Fibroblast of the aortic adventitia (primary cell): Measurements from ENCODE around the gene SCNN1A. TPM values are rescaled to one million over a fixed set of nuclear protein-coding genes. Genes with fewer than 3 reads are reported as not detected.
A peak's percentile ranks its signal among the peaks of the same experiment; 100 is the strongest.

Experiments used
- DNase-seq: peaks from one replicate; pipeline ENCODE4 v3.0.0-alpha.2; 2010; ENCODE audit warnings: low read depth
- H3K4me3 ChIP-seq: 2 replicates; pipeline ENCODE4 v1.5.1; 2011; ENCODE audit warnings: low read depth, mild to moderate bottlenecking, control low read depth, low read length, moderate library complexity
- total RNA-seq: library from RNA; depleted of rRNA; stranded (reverse); fragments of >200 nt; gene quantifications from 2 replicates; pipeline ENCODE4 v1.2.3, GENCODE V29; 2012; ENCODE audit warnings: low replicate concordance
- TF ChIP-seq, protein P1 (sequence below): IDR thresholded peaks from 2 replicates; pipeline ENCODE4 v1.5.1; 2011; ENCODE audit warnings: mild to moderate bottlenecking, low read length, control low read depth, inconsistent platforms; ENCODE audit not compliant: insufficient read depth

Gene SCNN1A
- total RNA-seq, 1 donor, result under 0.01 TPM

- TF ChIP-seq, protein P1, sequence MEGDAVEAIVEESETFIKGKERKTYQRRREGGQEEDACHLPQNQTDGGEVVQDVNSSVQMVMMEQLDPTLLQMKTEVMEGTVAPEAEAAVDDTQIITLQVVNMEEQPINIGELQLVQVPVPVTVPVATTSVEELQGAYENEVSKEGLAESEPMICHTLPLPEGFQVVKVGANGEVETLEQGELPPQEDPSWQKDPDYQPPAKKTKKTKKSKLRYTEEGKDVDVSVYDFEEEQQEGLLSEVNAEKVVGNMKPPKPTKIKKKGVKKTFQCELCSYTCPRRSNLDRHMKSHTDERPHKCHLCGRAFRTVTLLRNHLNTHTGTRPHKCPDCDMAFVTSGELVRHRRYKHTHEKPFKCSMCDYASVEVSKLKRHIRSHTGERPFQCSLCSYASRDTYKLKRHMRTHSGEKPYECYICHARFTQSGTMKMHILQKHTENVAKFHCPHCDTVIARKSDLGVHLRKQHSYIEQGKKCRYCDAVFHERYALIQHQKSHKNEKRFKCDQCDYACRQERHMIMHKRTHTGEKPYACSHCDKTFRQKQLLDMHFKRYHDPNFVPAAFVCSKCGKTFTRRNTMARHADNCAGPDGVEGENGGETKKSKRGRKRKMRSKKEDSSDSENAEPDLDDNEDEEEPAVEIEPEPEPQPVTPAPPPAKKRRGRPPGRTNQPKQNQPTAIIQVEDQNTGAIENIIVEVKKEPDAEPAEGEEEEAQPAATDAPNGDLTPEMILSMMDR, result peak; percentile 62
- peak; percentile 83 for DNase-seq
- H3K4me3 ChIP-seq, result peak overlapping the region; percentile 63
Measured at GRCh38 chr12:6335451-6336078, 39.8 kb downstream of the SCNN1A start.

- peak overlapping the region; percentile 63 for H3K4me3 ChIP-seq
- TF ChIP-seq, protein P1, result no peak
- DNase-seq, result peak; percentile 23
Measured at GRCh38 chr12:6334940-6335450, 40.4 kb downstream of the SCNN1A start.

DNA sequence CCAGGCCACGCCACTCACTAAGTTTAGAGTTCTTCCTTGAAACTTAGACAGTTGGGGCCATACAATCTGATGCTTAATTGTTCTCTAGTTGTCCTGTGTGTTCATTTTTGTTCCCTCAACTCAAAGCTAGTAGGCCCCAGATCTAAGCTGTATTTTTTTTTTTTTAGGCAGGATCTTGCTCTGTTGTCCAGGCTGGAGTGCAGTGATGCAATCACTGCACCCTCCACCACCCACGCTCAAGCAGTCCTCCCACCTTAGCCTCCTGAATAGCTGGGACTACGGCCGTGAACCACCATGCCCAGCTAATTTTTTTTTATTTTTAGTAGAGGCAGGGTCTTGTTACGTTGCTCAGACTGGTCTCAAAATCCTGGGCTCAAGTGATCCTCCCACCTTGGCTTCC, 41.0 kb downstream of the SCNN1A start:
- H3K4me3 ChIP-seq, result no peak overlapping the region
- TF ChIP-seq, protein P1, result no peak
- DNase-seq, result no peak

DNA sequence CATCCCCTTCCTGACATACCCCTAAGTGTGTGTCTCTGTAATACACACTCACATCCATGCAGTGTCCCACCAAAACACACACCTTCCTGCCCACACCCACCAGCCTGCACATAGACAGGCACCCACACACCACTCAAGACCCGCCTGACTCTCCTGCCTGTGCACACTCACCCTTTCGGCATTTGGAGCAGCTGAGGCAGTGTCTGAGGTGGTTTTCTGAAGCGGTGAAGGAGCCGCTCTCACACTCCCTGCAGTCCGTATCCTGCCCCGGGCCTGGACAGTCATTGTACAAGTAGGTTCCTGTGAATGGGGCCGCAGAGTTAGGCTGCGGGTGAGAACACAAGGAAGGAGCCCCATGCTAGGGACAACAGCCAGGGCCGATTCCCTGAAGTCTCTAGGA, 41.8 kb downstream of the SCNN1A start:
- H3K4me3 ChIP-seq, result no peak overlapping the region
- peak; percentile 54 for DNase-seq
- TF ChIP-seq, protein P1, result no peak

DNA sequence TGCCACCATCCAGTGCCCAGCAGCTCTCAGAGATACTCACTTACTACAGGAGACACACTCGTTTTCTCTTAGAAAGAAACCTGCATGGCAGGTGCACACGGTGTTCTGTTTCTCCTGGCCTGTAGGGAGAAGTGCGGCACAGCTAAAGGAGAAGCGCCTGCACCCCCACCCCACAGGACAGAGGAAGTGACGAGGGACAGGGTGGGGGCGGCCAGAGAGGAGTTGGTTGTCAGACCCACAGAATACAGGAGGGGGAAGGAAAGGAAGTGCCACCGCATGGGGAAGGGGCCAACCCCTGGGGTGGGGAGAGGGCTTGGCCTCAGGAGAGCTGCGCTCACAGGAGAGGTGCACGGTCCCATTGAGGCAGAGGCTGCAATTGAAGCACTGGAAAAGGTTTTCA, 42.3 kb downstream of the SCNN1A start:
- TF ChIP-seq, protein P1, result no peak
- DNase-seq, result no peak
- H3K4me3 ChIP-seq, result no peak overlapping the region

DNA sequence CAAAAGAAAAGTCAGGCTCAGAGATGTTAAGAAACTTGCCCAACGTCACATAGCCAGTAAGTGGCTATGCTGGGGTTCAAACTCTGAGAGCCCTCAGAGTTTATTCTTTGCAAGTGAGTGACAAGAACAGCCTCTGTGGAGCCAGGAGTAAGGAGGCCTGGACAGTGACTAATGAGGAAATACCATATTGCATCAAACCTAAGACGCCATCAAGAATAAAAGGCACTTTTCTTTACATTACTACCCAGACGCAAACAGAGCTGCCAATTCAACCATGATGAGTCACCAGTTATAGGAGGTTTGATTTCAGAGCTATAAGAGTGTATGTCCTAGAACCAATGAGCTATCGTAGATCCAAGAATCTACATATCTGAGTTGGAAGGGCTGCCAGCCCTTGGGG, 42.9 kb downstream of the SCNN1A start:
- H3K4me3 ChIP-seq, result no peak overlapping the region
- TF ChIP-seq, protein P1, result no peak
- peak; percentile 77 for DNase-seq
